Measurements from ENCODE around the gene RBM39.
A peak's percentile ranks its signal among the peaks of the same experiment; 100 is the strongest.

Gene RBM39

DNA sequence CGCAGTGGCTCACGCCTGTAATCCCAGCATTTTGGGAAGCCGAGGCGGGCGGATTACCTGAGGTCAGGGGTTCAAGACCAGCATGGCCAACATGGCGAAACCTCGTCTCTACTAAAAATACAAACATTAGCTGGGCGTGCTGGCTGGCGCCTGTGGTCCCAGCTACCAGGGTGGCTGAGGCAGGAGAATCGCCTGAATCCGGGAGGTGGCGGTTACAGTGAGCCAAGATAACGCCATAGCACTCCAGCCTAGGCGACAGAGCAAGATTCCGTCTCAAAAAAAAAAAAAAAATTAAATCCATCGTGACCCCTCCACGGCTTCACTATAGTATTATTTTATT is 76.1 kb downstream of the RBM39 start:
- DNase-seq, result no peak

- DNase-seq, result peak; percentile 94
These were observed 77.4 kb downstream of the RBM39 start, which contains the start of the genes CPNE1 and RBM12 for GRCh38 chr20:35664466-35665206. Gene CPNE1, minus strand, starts transcription at chr20:35664900. Its CDS starts 31,977 bp downstream, at chr20:35632923. Gene RBM12, minus strand, starts transcription at chr20:35664900. Its CDS starts 9,578 bp downstream, at chr20:35655322.

GRCh38 chr20:35663516-35664465 is 78.3 kb downstream of the RBM39 start:
- peak; percentile 68 for DNase-seq

- DNase-seq, result no peak
These were observed 79.5 kb downstream of the RBM39 start for GRCh38 chr20:35662551-35662950.

GRCh38 chr20:35661908-35662307 is 80.2 kb downstream of the RBM39 start:
- DNase-seq, result no peak

DNA sequence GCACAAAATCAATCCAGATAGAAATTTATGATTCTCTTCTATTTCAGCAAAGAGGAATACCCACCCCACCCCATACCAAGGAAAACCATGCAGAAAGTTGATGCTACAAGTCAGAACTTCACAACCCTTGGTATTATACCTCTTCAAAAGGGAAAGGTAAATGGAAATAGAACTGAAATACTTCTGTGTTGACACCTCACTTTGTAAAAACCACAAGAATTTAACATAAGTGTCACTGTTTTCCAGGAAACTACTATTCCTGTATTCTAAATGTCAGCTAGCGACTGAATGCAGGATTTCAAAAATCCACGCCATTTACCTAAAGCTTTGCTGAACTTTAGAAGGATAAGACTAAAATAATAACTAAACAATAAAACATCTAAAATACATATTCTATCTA is 81.0 kb downstream of the RBM39 start:
- DNase-seq, result no peak

DNA sequence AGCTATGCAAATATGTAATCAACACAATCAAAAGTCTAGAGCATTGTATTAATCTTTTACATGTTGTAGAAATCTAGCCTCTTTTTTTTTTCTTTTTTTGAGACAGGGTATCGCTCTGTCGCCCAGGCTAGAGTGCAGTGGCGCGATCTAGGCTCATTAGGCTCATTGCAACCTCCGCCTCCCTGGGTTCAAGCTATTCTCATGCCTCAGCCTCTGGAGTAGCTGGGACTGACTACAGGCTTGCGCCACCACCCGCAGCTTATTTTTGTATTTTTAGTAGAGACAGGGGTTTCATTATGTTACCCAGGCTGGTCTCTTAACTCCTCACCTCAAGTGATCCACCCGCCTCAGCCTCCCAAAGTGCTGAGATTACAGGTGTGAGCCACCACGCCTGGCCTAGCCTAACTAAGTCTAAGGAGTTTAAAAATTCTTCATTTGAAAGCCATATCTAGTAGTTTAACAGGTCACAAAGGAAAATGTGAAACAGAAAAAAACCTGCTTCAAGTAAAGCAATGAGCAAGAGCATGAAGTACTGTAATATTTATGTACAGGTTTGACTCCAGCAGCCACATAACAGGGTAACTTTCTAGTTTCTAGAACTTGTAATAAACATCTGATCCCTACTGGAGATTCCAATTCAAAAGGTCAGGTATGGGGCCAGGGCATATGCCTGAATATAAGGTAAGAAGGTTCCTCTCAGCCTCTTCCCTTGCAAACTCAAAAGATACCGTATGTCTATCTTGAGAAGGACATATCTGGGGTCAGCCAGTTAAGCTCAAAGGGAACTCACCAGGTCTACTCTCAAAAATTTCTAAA is 81.7 kb downstream of the RBM39 start:
- no peak for DNase-seq

DNA sequence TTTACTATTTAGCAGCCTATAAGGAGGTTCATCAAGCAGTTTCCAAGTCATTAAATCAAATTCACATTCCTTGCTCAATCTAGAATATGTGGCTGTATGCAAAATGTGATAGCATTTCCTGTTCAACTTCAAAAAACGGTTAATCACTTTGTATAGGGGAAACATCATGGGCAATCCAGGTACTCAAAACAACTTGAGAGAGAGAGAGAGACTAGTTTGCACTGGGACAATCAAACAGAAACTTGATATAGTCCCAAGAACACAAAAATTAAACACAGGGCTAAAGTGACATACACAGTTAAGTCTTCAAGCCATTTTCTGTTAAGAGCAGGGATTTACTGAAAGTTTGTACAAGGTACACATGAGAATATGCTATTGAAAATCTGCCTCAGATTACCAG is 84.8 kb downstream of the RBM39 start:
- DNase-seq, result no peak

DNA sequence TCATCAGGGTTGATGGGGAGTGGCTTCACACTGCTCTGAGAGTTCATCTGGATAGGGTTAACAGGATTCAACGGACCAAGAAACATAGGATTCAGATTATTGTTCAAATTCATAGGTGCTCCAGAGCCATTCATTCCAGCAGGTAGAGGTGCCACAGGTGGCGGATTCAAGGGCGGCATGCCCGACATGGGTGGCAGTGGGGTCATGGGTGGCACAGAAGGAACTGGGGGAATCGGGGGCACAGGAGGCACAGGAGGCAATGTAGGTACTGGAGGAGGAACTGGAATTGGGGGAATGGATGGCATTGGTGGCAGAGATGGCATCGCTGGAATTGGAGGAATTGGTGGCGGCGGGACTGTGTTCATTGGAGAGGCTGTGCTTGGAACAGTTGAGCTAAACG is 87.6 kb downstream of the RBM39 start:
- no peak for DNase-seq

- no peak for DNase-seq
These were observed 88.2 kb downstream of the RBM39 start for GRCh38 chr20:35653893-35654292.

Measured in activated T-cell treated with anti-CD3 and anti-CD28 coated beads, Interleukin-2, amount 50 U/mL, for 1 hour (primary cell).